HEK293 (cell line): Measurements from ENCODE around the gene PMP22.

Experiments
- CTCF ChIA-PET: fragments of 350-600 bp; formaldehyde crosslinking; extraction: SDS; loops from one replicate; lab custom pipeline; 2021; ENCODE audit warnings: antibody characterized with exemption; lab: Yijun Ruan, JAX
- POLR2A ChIA-PET: fragments of 300-600 bp; formaldehyde crosslinking; extraction: SDS; loops from one replicate; lab custom pipeline; 2020; ENCODE audit warnings: antibody characterized with exemption, inconsistent platforms; lab: Yijun Ruan, JAX
- H3K27ac ChIP-seq: fragments of 200-500 bp; sonication (Bioruptor generic); 2 replicates; pipeline ENCODE4 v1.5.1; 2014; ENCODE audit warnings: low read depth, low read length, control low read depth, inconsistent platforms; ENCODE audit errors: extremely low read depth
- H3K36me3 ChIP-seq, 2 experiments: fragments of 200-500 bp in 1 of 2; sonication (Bioruptor generic) in 1 of 2; 1 replicate in 1 of 2; 2 replicates in 1 of 2; pipeline ENCODE4 v1.5.1; 2014 to 2017; ENCODE audit warnings: inconsistent platforms in 2 of 2, low read length in 2 of 2; ENCODE audit not compliant: control insufficient read depth in 2 of 2, insufficient read depth in 1 of 2
- H3K4me1 ChIP-seq: fragments of 200-500 bp; sonication (Bioruptor generic); 2 replicates; pipeline ENCODE4 v1.5.1; 2014; ENCODE audit warnings: mild to moderate bottlenecking, low read length, inconsistent platforms; ENCODE audit not compliant: control insufficient read depth, insufficient read depth
- H3K4me3 ChIP-seq: 2 replicates; pipeline ENCODE4 v1.5.1; 2011; ENCODE audit warnings: low read depth, mild to moderate bottlenecking, control low read depth, low read length, moderate library complexity
- H3K9me3 ChIP-seq: fragments of 200-500 bp; sonication (Bioruptor generic); 2 replicates; pipeline ENCODE4 v1.5.1; 2014; ENCODE audit warnings: low read depth, low read length, inconsistent platforms; ENCODE audit not compliant: control insufficient read depth, insufficient read depth
- GLI2 ChIP-seq: fragments of 450-650 bp; formaldehyde crosslinking; IDR thresholded peaks from 2 replicates; pipeline ENCODE4; 2017; ENCODE audit warnings: missing biosample characterization, missing genetic modification characterization, low read depth, borderline replicate concordance
- GLIS1 ChIP-seq: fragments of 450-650 bp; formaldehyde crosslinking; IDR thresholded peaks from 2 replicates; pipeline ENCODE4 v1.5.1; 2016; ENCODE audit warnings: missing biosample characterization, missing genetic modification characterization
- SETDB1 ChIP-seq: IDR thresholded peaks from one replicate; pipeline ENCODE4 v1.6.1; 2017; ENCODE audit warnings: mild to moderate bottlenecking, low read length, moderate library complexity, mixed read lengths; ENCODE audit not compliant: insufficient read length
- TCF7L2 ChIP-seq: IDR thresholded peaks from 2 replicates; pipeline ENCODE4 v1.6.1; 2011; ENCODE audit warnings: low read depth, mild to moderate bottlenecking, inconsistent platforms, low read length, moderate library complexity, borderline replicate concordance
- ZBTB17 ChIP-seq: fragments of 450-650 bp; formaldehyde crosslinking; IDR thresholded peaks from 2 replicates; pipeline ENCODE4 v1.5.1; 2016; ENCODE audit warnings: missing biosample characterization, missing genetic modification characterization
- ZFHX2 ChIP-seq: fragments of 450-650 bp; formaldehyde crosslinking; conservative IDR thresholded peaks from 2 replicates; pipeline ENCODE4 v1.5.1; 2016; ENCODE audit warnings: missing biosample characterization, missing genetic modification characterization
- ZIC2 ChIP-seq: fragments of 450-650 bp; formaldehyde crosslinking; IDR thresholded peaks from 2 replicates; pipeline ENCODE4 v1.5.1; 2016; ENCODE audit warnings: missing biosample characterization, missing genetic modification characterization
- ZNF16 ChIP-seq: fragments of 450-650 bp; formaldehyde crosslinking; IDR thresholded peaks from 2 replicates; pipeline ENCODE4 v1.5.1; 2016; ENCODE audit warnings: low read depth, missing biosample characterization, missing genetic modification characterization
- ZNF223 ChIP-seq: fragments of 450-650 bp; formaldehyde crosslinking; IDR thresholded peaks from 2 replicates; pipeline ENCODE4 v1.5.1; 2016; ENCODE audit warnings: missing biosample characterization, missing genetic modification characterization
- ZNF24 ChIP-seq: fragments of 450-650 bp; formaldehyde crosslinking; IDR thresholded peaks from 2 replicates; pipeline ENCODE4 v1.5.1; 2016; ENCODE audit warnings: missing biosample characterization, missing genetic modification characterization
- ZNF391 ChIP-seq: fragments of 450-650 bp; formaldehyde crosslinking; IDR thresholded peaks from 2 replicates; pipeline ENCODE4 v1.5.1; 2016; ENCODE audit warnings: low read depth, missing biosample characterization, missing genetic modification characterization, borderline replicate concordance
- ZNF416 ChIP-seq: fragments of 450-650 bp; formaldehyde crosslinking; IDR thresholded peaks from 2 replicates; pipeline ENCODE4 v1.5.1; 2016; ENCODE audit warnings: missing biosample characterization, missing genetic modification characterization
- ZNF426 ChIP-seq: fragments of 450-650 bp; formaldehyde crosslinking; IDR thresholded peaks from 2 replicates; pipeline ENCODE4 v1.5.1; 2017; ENCODE audit warnings: missing biosample characterization, missing genetic modification characterization, mild to moderate bottlenecking, inconsistent platforms, moderate library complexity
- ZNF521 ChIP-seq: fragments of 450-650 bp; formaldehyde crosslinking; IDR thresholded peaks from 2 replicates; pipeline ENCODE4 v1.5.1; 2017; ENCODE audit warnings: missing biosample characterization, mild to moderate bottlenecking, missing genetic modification characterization
- ZNF544 ChIP-seq: fragments of 450-650 bp; formaldehyde crosslinking; IDR thresholded peaks from 2 replicates; pipeline ENCODE4 v1.5.0; 2017; ENCODE audit warnings: missing biosample characterization, missing genetic modification characterization
- ZNF548 ChIP-seq: fragments of 450-650 bp; formaldehyde crosslinking; IDR thresholded peaks from 2 replicates; pipeline ENCODE4 v1.5.1; 2016; ENCODE audit warnings: missing biosample characterization, missing genetic modification characterization
- ZNF626 ChIP-seq: fragments of 450-650 bp; sonication (Bioruptor Pico); formaldehyde crosslinking; IDR thresholded peaks from 2 replicates; pipeline ENCODE4 v1.5.1; 2018; ENCODE audit warnings: missing biosample characterization, missing genetic modification characterization, inconsistent platforms
- ZNF837 ChIP-seq: fragments of 450-650 bp; formaldehyde crosslinking; IDR thresholded peaks from 2 replicates; pipeline ENCODE4 v1.5.1; 2016; ENCODE audit warnings: missing biosample characterization, missing genetic modification characterization
- ZSCAN30 ChIP-seq: fragments of 450-650 bp; IDR thresholded peaks from 2 replicates; pipeline ENCODE4 v1.5.1; 2018; ENCODE audit warnings: missing biosample characterization, mild to moderate bottlenecking, missing genetic modification characterization, moderate library complexity
- TF ChIP-seq, protein P1 (sequence below): fragments of 450-650 bp; formaldehyde crosslinking; IDR thresholded peaks from 2 replicates; pipeline ENCODE4 v1.5.1; 2016; ENCODE audit warnings: missing biosample characterization, missing genetic modification characterization
- TF ChIP-seq, protein P2 (sequence below): fragments of 450-650 bp; formaldehyde crosslinking; IDR thresholded peaks from 2 replicates; pipeline ENCODE4 v1.5.1; 2017; ENCODE audit warnings: missing biosample characterization, missing genetic modification characterization
- TF ChIP-seq, protein P3 (sequence below): fragments of 450-650 bp; formaldehyde crosslinking; IDR thresholded peaks from 2 replicates; pipeline ENCODE4 v1.5.1; 2016; ENCODE audit warnings: missing biosample characterization, missing genetic modification characterization
- TF ChIP-seq, protein P4 (sequence below): fragments of 450-650 bp; formaldehyde crosslinking; IDR thresholded peaks from 2 replicates; pipeline ENCODE4 v1.5.1; 2017; ENCODE audit warnings: missing biosample characterization, missing genetic modification characterization

Gene PMP22

GRCh38 chr17:15298176-15298575 lies 33.0 kb upstream of the PMP22 start:
- ChIA-PET CTCF (no interaction called here), POLR2A (no interaction called here)

GRCh38 chr17:15293558-15293957 lies 28.4 kb upstream of the PMP22 start:
- TF ChIP-seq ZNF426 (no peak), ZNF544 (tag by site-specific recombination) (no peak), ZNF24 (tag by site-specific recombination) (no peak), ZFHX2 (tag by site-specific recombination) (no peak), ZNF837 (tag by site-specific recombination) (no peak)
- TF ChIP-seq, all 188 proteins: peak for 0
- CTCF ChIA-PET, result no interaction called here

More at GRCh38 chr17:15298176-15298575, 33.0 kb upstream of the PMP22 start:
- Histone ChIP-seq H3K27ac (no peak overlapping the region), H3K4me3 (no peak overlapping the region), H3K36me3 (no peaks in the 10 kb centered on the region)
- TF ChIP-seq ZNF521 (tag by site-specific recombination) (no peak), SETDB1 (peak; percentile 18)
- TF ChIP-seq, all 188 proteins: peak for 1
- no peaks in the 10 kb centered on the region for H3K9me3 ChIP-seq
- H3K4me1 ChIP-seq, result no peaks in the 10 kb centered on the region

DNA sequence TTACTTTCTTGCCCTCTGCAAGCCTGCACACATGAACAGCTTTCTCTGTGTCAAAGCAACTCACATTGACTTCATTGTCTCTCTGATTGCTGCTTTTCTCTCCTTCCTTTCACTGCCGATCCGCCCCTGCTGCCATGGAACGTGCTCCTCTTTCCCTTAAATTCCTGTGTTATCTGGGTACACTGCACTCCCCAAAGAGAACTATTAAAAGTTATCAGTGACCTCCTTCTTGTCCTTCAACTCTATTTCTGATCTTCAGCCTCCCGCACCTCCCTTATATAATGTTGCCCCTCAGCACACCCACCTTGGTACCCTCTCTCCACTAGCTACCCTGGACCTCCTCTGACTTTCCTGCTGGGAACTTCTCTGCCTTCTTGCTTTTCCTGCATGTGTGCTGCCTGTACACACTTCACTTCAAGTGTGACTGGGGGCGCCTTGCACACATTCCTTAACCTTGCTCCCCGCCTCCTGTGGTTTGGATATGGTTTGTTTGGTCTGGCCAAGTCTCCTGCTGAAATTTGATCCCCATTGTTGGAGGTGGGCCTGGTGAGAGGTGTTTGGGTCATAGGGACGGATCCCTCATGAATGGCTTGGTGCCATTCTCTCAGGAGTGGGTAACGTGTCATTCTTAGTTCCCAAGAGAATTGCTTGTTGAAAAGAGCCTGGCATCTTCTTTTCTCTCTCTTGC lies 26.7 kb upstream of the PMP22 start:
- Histone ChIP-seq H3K4me1 (no peaks in the 10 kb centered on the region), H3K36me3 (no peaks in the 10 kb centered on the region), H3K4me3 (no peak overlapping the region), H3K27ac (no peak overlapping the region), H3K9me3 (no peaks in the 10 kb centered on the region)
- POLR2A ChIA-PET, result interaction anchor here (1.2 kb wide), 1 partner anchor 10 kb away, joined by 3 read pairs; no protein-coding TSS in a partner anchor
- CTCF ChIA-PET, result interaction anchor here (0.6 to 1.3 kb wide), 2 partner anchors 35 to 154 kb away, joined by 3 to 4 read pairs; no protein-coding TSS in a partner anchor
- TF ChIP-seq, protein P1, sequence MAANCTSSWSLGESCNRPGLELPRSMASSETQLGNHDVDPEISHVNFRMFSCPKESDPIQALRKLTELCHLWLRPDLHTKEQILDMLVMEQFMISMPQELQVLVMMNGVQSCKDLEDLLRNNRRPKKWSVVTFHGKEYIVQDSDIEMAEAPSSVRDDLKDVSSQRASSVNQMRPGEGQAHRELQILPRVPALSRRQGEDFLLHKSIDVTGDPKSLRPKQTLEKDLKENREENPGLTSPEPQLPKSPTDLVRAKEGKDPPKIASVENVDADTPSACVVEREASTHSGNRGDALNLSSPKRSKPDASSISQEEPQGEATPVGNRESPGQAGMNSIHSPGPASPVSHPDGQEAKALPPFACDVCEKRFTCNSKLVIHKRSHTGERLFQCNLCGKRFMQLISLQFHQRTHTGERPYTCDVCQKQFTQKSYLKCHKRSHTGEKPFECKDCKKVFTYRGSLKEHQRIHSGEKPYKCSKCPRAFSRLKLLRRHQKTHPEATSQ (tag by site-specific recombination), result no peak
- TF ChIP-seq, protein P2, sequence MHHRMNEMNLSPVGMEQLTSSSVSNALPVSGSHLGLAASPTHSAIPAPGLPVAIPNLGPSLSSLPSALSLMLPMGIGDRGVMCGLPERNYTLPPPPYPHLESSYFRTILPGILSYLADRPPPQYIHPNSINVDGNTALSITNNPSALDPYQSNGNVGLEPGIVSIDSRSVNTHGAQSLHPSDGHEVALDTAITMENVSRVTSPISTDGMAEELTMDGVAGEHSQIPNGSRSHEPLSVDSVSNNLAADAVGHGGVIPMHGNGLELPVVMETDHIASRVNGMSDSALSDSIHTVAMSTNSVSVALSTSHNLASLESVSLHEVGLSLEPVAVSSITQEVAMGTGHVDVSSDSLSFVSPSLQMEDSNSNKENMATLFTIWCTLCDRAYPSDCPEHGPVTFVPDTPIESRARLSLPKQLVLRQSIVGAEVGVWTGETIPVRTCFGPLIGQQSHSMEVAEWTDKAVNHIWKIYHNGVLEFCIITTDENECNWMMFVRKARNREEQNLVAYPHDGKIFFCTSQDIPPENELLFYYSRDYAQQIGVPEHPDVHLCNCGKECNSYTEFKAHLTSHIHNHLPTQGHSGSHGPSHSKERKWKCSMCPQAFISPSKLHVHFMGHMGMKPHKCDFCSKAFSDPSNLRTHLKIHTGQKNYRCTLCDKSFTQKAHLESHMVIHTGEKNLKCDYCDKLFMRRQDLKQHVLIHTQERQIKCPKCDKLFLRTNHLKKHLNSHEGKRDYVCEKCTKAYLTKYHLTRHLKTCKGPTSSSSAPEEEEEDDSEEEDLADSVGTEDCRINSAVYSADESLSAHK (tag by site-specific recombination), result no peak
- TF ChIP-seq ZSCAN30 (tag by site-specific recombination) (no peak), ZBTB17 (tag by site-specific recombination) (no peak), ZFHX2 (tag by site-specific recombination) (peak; percentile 15), ZIC2 (tag by site-specific recombination) (peak; percentile 65), ZNF391 (tag by site-specific recombination) (no peak), ZNF416 (tag by site-specific recombination) (no peak), TCF7L2 (no peak), GLI2 (tag by site-specific recombination) (no peak), ZNF548 (tag by site-specific recombination) (no peak), ZNF223 (tag by site-specific recombination) (no peak), ZNF626 (tag by site-specific recombination) (no peak), ZNF16 (no peak), GLIS1 (tag by site-specific recombination) (peak; percentile 44)
- TF ChIP-seq, protein P3, sequence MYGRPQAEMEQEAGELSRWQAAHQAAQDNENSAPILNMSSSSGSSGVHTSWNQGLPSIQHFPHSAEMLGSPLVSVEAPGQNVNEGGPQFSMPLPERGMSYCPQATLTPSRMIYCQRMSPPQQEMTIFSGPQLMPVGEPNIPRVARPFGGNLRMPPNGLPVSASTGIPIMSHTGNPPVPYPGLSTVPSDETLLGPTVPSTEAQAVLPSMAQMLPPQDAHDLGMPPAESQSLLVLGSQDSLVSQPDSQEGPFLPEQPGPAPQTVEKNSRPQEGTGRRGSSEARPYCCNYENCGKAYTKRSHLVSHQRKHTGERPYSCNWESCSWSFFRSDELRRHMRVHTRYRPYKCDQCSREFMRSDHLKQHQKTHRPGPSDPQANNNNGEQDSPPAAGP (tag by site-specific recombination), result no peak
- TF ChIP-seq, protein P4, sequence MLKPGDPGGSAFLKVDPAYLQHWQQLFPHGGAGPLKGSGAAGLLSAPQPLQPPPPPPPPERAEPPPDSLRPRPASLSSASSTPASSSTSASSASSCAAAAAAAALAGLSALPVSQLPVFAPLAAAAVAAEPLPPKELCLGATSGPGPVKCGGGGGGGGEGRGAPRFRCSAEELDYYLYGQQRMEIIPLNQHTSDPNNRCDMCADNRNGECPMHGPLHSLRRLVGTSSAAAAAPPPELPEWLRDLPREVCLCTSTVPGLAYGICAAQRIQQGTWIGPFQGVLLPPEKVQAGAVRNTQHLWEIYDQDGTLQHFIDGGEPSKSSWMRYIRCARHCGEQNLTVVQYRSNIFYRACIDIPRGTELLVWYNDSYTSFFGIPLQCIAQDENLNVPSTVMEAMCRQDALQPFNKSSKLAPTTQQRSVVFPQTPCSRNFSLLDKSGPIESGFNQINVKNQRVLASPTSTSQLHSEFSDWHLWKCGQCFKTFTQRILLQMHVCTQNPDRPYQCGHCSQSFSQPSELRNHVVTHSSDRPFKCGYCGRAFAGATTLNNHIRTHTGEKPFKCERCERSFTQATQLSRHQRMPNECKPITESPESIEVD, result no peak

More at GRCh38 chr17:15293558-15293957, 28.4 kb upstream of the PMP22 start:
- H3K4me3 ChIP-seq, result no peak overlapping the region
- H3K9me3 ChIP-seq, result no peaks in the 10 kb centered on the region
- POLR2A ChIA-PET, result no interaction called here
- no peaks in the 10 kb centered on the region for H3K36me3 ChIP-seq
- H3K27ac ChIP-seq, result no peak overlapping the region
- H3K4me1 ChIP-seq, result no peaks in the 10 kb centered on the region
